ENCODE measurements around the gene C2orf76.

DNA sequence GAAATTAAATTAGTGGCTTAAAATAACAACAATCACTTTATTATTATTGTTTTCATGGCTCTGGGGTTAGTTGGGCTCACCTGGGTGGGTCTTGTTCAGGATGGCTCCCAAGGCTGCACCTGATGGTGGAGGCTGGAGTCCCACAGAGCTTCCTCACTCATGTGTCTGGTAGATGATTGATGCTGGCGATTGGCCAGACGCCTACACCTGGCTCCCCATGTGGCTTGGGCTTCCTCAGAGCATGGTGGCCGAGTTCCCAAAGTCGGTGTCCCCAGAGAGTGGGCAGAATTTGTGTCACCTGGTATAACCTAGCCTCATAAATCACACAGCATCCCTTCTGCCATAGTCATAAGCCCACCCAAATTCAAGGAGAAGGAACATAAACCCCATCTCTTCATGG, 18.3 kb upstream of the C2orf76 start:
- TF ChIP-seq, protein P1, sequence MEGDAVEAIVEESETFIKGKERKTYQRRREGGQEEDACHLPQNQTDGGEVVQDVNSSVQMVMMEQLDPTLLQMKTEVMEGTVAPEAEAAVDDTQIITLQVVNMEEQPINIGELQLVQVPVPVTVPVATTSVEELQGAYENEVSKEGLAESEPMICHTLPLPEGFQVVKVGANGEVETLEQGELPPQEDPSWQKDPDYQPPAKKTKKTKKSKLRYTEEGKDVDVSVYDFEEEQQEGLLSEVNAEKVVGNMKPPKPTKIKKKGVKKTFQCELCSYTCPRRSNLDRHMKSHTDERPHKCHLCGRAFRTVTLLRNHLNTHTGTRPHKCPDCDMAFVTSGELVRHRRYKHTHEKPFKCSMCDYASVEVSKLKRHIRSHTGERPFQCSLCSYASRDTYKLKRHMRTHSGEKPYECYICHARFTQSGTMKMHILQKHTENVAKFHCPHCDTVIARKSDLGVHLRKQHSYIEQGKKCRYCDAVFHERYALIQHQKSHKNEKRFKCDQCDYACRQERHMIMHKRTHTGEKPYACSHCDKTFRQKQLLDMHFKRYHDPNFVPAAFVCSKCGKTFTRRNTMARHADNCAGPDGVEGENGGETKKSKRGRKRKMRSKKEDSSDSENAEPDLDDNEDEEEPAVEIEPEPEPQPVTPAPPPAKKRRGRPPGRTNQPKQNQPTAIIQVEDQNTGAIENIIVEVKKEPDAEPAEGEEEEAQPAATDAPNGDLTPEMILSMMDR (conservative IDR thresholded peaks at IDR 0.05; ENCODE audit: low read length): no peak
- TF ChIP-seq EZH2phosphoT487 (IDR thresholded peaks at IDR 0.05; ENCODE audit: borderline replicate concordance, low read depth, low read length): no peak
